Liver (tissue), 9 donors: Measurements from ENCODE around the gene FTO. TPM values are rescaled to one million over a fixed set of nuclear protein-coding genes. Genes with fewer than 3 reads are reported as not detected.

Experiments used
- DNase-seq: peaks from one replicate; pipeline ENCODE4 v3.0.0-alpha.2; 2017; ENCODE audit warnings: low spot score
- H3K27ac ChIP-seq, 2 donors: one replicate each; pipeline ENCODE4 v1.7.0; 2013; ENCODE audit warnings: inconsistent platforms in 2 of 2, low read length in 2 of 2, control low read depth in 1 of 2, low read depth in 1 of 2, mild to moderate bottlenecking in 1 of 2
- H3K27me3 ChIP-seq, 4 donors: one replicate each; pipeline versions ENCODE4 v1.6.1 to v1.7.0; 2013; ENCODE audit warnings: low read length in 3 of 4, inconsistent platforms in 1 of 4, mild to moderate bottlenecking in 1 of 4, moderate library complexity in 1 of 4; ENCODE audit not compliant: control insufficient read depth in 4 of 4, insufficient read depth in 4 of 4
- H3K36me3 ChIP-seq, 4 donors: one replicate each; pipeline versions ENCODE4 v1.6.1 to v1.7.0; 2013; ENCODE audit warnings: low read length in 3 of 4, mild to moderate bottlenecking in 3 of 4, low read depth in 1 of 4, moderate library complexity in 1 of 4; ENCODE audit not compliant: control insufficient read depth in 4 of 4, insufficient read depth in 3 of 4
- H3K4me1 ChIP-seq, 4 donors: one replicate each; pipeline versions ENCODE4 v1.6.1 to v1.7.0; 2013; ENCODE audit warnings: low read length in 3 of 4, mild to moderate bottlenecking in 3 of 4, moderate library complexity in 1 of 4; ENCODE audit not compliant: control insufficient read depth in 4 of 4, insufficient read depth in 4 of 4
- H3K4me3 ChIP-seq, 3 donors: one replicate each; pipeline versions ENCODE4 v1.6.1 to v1.7.0; 2013; ENCODE audit warnings: low read length in 3 of 3, control low read depth in 1 of 3, low read depth in 1 of 3, mild to moderate bottlenecking in 1 of 3
- H3K9ac ChIP-seq, 2 donors: one replicate each; pipeline ENCODE4 v1.7.0; 2013; ENCODE audit warnings: low read length in 2 of 2, mild to moderate bottlenecking in 2 of 2, moderate library complexity in 2 of 2, control low read depth in 1 of 2, low read depth in 1 of 2
- H3K9me3 ChIP-seq, 4 donors: one replicate each; pipeline versions ENCODE4 v1.6.1 to v1.7.0; 2013; ENCODE audit warnings: low read length in 3 of 4; ENCODE audit not compliant: control insufficient read depth in 4 of 4
- EGR1 ChIP-seq, 2 donors: IDR thresholded peaks; 2 replicates each; pipeline ENCODE4 v1.6.1; 2016 to 2018; ENCODE audit warnings: antibody characterized with exemption in 2 of 2, low read depth in 2 of 2
- FOXA1 ChIP-seq: IDR thresholded peaks from 2 replicates; pipeline ENCODE4 v1.6.1; 2016; ENCODE audit warnings: antibody characterized with exemption
- FOXA2 ChIP-seq: IDR thresholded peaks from 2 replicates; pipeline ENCODE4 v1.6.1; 2016; ENCODE audit warnings: antibody characterized with exemption
- GABPA ChIP-seq, 2 donors: IDR thresholded peaks in 1 of 2; conservative IDR thresholded peaks in 1 of 2; 2 replicates each; pipeline ENCODE4 v1.6.1; 2016; ENCODE audit warnings: antibody characterized with exemption in 2 of 2, mild to moderate bottlenecking in 1 of 2, moderate library complexity in 1 of 2
- HNF4A ChIP-seq, 2 donors: conservative IDR thresholded peaks; 2 replicates each; pipeline ENCODE4 v1.6.1; 2016; ENCODE audit warnings: antibody characterized with exemption in 2 of 2, mild to moderate bottlenecking in 2 of 2
- HNF4G ChIP-seq: IDR thresholded peaks from 2 replicates; pipeline ENCODE4 v1.6.1; 2016; ENCODE audit warnings: antibody characterized with exemption
- JUND ChIP-seq, 2 donors: IDR thresholded peaks; 2 replicates each; pipeline ENCODE4 v1.6.1; 2016; ENCODE audit warnings: antibody characterized with exemption in 2 of 2
- NR2F2 ChIP-seq: IDR thresholded peaks from 2 replicates; pipeline ENCODE4 v1.6.1; 2016; ENCODE audit warnings: antibody characterized with exemption
- RAD21 ChIP-seq, 2 donors: IDR thresholded peaks; 2 replicates each; pipeline ENCODE4 v1.6.1; 2016; ENCODE audit warnings: antibody characterized with exemption in 2 of 2, mild to moderate bottlenecking in 2 of 2
- RXRA ChIP-seq, 2 donors: IDR thresholded peaks; 2 replicates each; pipeline ENCODE4 v1.6.1; 2017 to 2018; ENCODE audit warnings: antibody characterized with exemption in 2 of 2, mild to moderate bottlenecking in 1 of 2
- SP1 ChIP-seq: IDR thresholded peaks from 2 replicates; pipeline ENCODE4 v1.6.1; 2018; ENCODE audit warnings: antibody characterized with exemption, mild to moderate bottlenecking
- TAF1 ChIP-seq: conservative IDR thresholded peaks from 2 replicates; pipeline ENCODE4 v1.6.1; 2016; ENCODE audit warnings: antibody characterized with exemption, mild to moderate bottlenecking
- YY1 ChIP-seq: IDR thresholded peaks from 2 replicates; pipeline ENCODE4 v1.6.1; 2016; ENCODE audit warnings: antibody characterized with exemption, mild to moderate bottlenecking
- WGBS: extraction: QIAGEN DNeasy Blood & Tissue Kit; methylation state at CpG from one replicate; pipeline ENCODE4 v1.1.7; 2013; 5-methylcytosine and 5-hydroxymethylcytosine counted together
- polyA plus RNA-seq, 2 donors: library from polyadenylated mRNA; stranded (reverse) in 1 of 2; unstranded in 1 of 2; fragments of 200-250 nt in 1 of 2; fragments of >200 nt in 1 of 2; fragmentation: Nextera tagmentation in 1 of 2; extraction: Ambion mirVana in 1 of 2; gene quantifications; one replicate each; pipeline versions ENCODE4 v1.2.1 to v1.2.3, GENCODE V29; 2013 to 2015
- total RNA-seq, 2 donors: library from RNA; depleted of rRNA; stranded (reverse); fragments of >200 nt; gene quantifications; one replicate each; pipeline ENCODE4 v1.2.3, GENCODE V29; 2014
- TF ChIP-seq, protein P1 (sequence below): fragments of 150-350 bp; IDR thresholded peaks from 2 replicates; pipeline ENCODE4 v1.5.1; 2017; ENCODE audit warnings: improper control_type of control experiment, low read depth, low read length; ENCODE audit not compliant: missing input control
- TF ChIP-seq, protein P2 (sequence below): IDR thresholded peaks from 2 replicates; pipeline ENCODE4 v1.6.1; 2016; ENCODE audit warnings: antibody characterized with exemption
- TF ChIP-seq, protein P3 (sequence below): IDR thresholded peaks from 2 replicates; pipeline ENCODE4 v1.6.1; 2016; ENCODE audit warnings: antibody characterized with exemption
- TF ChIP-seq, protein P4 (sequence below): IDR thresholded peaks from 2 replicates; pipeline ENCODE4 v1.6.1; 2016; ENCODE audit warnings: antibody characterized with exemption
- TF ChIP-seq, protein P5 (sequence below): IDR thresholded peaks from 2 replicates; pipeline ENCODE4 v1.6.1; 2016; ENCODE audit warnings: antibody characterized with exemption, mild to moderate bottlenecking
- donor health status: healthy.
- donor health status: healthy.
- donor health status: healthy.
- donor health status: healthy.
- donor health status: healthy.

Gene FTO
- total and polyA plus RNA-seq, 4 donors: 12.0 to 54.2 (median 24.6) TPM

DNA sequence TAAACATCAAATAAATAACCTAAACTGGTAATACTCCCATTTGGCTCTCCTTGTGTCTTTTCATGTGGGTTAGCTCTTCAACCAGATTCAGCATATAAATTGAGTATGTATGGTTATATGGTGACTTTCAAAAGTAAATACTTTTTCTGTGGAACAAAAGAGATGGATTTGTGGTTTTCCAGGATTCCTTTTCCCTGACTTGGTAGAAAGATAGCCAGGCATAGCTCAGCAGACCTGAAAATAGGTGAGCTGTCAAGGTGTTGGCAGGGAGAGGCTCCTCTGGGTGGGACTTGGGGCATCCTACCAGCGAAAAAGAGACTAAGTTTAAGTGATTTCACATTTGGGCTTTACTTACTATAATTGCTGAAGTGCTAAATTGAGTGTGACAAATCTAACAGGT lies 80.3 kb downstream of the FTO start (continued):
- TF ChIP-seq HNF4G (no peak), TAF1 (no peak)
- TF ChIP-seq, protein P1, sequence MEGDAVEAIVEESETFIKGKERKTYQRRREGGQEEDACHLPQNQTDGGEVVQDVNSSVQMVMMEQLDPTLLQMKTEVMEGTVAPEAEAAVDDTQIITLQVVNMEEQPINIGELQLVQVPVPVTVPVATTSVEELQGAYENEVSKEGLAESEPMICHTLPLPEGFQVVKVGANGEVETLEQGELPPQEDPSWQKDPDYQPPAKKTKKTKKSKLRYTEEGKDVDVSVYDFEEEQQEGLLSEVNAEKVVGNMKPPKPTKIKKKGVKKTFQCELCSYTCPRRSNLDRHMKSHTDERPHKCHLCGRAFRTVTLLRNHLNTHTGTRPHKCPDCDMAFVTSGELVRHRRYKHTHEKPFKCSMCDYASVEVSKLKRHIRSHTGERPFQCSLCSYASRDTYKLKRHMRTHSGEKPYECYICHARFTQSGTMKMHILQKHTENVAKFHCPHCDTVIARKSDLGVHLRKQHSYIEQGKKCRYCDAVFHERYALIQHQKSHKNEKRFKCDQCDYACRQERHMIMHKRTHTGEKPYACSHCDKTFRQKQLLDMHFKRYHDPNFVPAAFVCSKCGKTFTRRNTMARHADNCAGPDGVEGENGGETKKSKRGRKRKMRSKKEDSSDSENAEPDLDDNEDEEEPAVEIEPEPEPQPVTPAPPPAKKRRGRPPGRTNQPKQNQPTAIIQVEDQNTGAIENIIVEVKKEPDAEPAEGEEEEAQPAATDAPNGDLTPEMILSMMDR: no peak

DNA sequence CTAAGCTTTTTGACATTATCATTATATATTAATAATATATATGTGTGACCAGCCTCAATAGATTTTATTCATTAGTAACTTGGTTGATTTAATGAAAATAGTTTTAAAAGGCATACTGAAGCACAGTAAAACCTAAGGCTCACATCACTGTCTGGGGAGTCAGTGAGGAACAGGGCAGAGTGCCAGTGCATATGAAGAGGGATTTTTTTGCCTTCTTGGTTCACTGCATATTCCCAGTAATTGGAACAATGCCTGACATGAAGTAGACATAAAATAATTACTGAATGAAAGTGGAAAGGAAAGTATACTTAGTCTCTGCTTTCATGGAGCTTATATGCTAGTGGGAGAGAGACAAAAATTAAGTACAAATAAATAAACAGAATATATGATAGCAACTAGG lies 81.1 kb downstream of the FTO start:
- no peaks in the 10 kb centered on the region for H3K27me3 ChIP-seq
- DNase-seq: no peak
- H3K4me3 ChIP-seq: no peak overlapping the region
- H3K36me3 ChIP-seq: no peaks in the 10 kb centered on the region
- no peak overlapping the region for H3K9ac ChIP-seq
- TF ChIP-seq EGR1 (IDR thresholded peaks at IDR 0.05; ENCODE audit: low read depth in 2 of 2) (no peak), FOXA2 (no peak), TAF1 (no peak), RAD21 (IDR thresholded peaks at IDR 0.05) (no peak), HNF4G (no peak), YY1 (no peak), HNF4A (conservative IDR thresholded peaks at IDR 0.05) (no peak)
- TF ChIP-seq, protein P2, sequence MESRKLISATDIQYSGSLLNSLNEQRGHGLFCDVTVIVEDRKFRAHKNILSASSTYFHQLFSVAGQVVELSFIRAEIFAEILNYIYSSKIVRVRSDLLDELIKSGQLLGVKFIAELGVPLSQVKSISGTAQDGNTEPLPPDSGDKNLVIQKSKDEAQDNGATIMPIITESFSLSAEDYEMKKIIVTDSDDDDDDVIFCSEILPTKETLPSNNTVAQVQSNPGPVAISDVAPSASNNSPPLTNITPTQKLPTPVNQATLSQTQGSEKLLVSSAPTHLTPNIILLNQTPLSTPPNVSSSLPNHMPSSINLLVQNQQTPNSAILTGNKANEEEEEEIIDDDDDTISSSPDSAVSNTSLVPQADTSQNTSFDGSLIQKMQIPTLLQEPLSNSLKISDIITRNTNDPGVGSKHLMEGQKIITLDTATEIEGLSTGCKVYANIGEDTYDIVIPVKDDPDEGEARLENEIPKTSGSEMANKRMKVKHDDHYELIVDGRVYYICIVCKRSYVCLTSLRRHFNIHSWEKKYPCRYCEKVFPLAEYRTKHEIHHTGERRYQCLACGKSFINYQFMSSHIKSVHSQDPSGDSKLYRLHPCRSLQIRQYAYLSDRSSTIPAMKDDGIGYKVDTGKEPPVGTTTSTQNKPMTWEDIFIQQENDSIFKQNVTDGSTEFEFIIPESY: no peak
- TF ChIP-seq, protein P3, sequence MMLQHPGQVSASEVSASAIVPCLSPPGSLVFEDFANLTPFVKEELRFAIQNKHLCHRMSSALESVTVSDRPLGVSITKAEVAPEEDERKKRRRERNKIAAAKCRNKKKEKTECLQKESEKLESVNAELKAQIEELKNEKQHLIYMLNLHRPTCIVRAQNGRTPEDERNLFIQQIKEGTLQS: no peak
- TF ChIP-seq, protein P4, sequence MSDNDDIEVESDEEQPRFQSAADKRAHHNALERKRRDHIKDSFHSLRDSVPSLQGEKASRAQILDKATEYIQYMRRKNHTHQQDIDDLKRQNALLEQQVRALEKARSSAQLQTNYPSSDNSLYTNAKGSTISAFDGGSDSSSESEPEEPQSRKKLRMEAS: no peak
- TF ChIP-seq, protein P1: no peak
- no peak overlapping the region for H3K27ac ChIP-seq
- peaks cover 1 to 10% (median 6%) of the 10 kb centered on the region in 4 donors for H3K4me1 ChIP-seq
- no peaks in the 10 kb centered on the region for H3K9me3 ChIP-seq

DNA sequence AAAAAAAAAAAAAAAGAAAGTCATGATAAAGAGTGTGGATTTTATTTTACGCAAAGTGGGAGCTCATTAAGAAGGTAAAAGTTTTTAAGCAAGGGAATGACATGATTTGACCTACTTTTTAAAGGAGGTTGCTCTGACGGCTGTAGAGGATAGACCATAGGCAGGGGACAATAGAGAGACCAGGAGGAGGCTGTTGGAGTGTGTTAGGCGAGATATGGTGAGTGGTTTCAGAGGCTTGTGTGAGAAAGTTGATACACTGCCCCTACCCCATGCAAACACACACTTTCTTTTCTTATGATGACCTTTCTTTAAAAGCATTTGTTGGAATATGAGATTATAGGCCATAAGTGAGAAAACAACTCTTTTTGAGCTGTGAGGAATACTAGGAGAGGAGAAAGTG lies 82.0 kb downstream of the FTO start:
- H3K9ac ChIP-seq: no peak overlapping the region
- H3K4me1 ChIP-seq: peaks cover 0 to 9% (median 5%) of the 10 kb centered on the region in 4 donors
- 83% methylated on average over 3 of the region's 3 CpGs for WGBS
- H3K9me3 ChIP-seq: no peaks in the 10 kb centered on the region
- H3K27ac ChIP-seq: no peak overlapping the region
- no peak overlapping the region for H3K4me3 ChIP-seq
- DNase-seq: no peak
- H3K27me3 ChIP-seq: no peaks in the 10 kb centered on the region
- no peaks in the 10 kb centered on the region for H3K36me3 ChIP-seq
- TF ChIP-seq FOXA2: no peak
- TF ChIP-seq, protein P5, sequence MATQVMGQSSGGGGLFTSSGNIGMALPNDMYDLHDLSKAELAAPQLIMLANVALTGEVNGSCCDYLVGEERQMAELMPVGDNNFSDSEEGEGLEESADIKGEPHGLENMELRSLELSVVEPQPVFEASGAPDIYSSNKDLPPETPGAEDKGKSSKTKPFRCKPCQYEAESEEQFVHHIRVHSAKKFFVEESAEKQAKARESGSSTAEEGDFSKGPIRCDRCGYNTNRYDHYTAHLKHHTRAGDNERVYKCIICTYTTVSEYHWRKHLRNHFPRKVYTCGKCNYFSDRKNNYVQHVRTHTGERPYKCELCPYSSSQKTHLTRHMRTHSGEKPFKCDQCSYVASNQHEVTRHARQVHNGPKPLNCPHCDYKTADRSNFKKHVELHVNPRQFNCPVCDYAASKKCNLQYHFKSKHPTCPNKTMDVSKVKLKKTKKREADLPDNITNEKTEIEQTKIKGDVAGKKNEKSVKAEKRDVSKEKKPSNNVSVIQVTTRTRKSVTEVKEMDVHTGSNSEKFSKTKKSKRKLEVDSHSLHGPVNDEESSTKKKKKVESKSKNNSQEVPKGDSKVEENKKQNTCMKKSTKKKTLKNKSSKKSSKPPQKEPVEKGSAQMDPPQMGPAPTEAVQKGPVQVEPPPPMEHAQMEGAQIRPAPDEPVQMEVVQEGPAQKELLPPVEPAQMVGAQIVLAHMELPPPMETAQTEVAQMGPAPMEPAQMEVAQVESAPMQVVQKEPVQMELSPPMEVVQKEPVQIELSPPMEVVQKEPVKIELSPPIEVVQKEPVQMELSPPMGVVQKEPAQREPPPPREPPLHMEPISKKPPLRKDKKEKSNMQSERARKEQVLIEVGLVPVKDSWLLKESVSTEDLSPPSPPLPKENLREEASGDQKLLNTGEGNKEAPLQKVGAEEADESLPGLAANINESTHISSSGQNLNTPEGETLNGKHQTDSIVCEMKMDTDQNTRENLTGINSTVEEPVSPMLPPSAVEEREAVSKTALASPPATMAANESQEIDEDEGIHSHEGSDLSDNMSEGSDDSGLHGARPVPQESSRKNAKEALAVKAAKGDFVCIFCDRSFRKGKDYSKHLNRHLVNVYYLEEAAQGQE: no peak
- no peak for TF ChIP-seq JUND (IDR thresholded peaks at IDR 0.05)
- TF ChIP-seq, protein P2: no peak
- no peak for TF ChIP-seq RAD21 (IDR thresholded peaks at IDR 0.05)
- no peak for TF ChIP-seq HNF4A (conservative IDR thresholded peaks at IDR 0.05)
- TF ChIP-seq, protein P4: no peak
- TF ChIP-seq SP1: no peak
- TF ChIP-seq NR2F2: no peak
- no peak for TF ChIP-seq RXRA (IDR thresholded peaks at IDR 0.05)
- no peak for TF ChIP-seq GABPA (IDR thresholded peaks at IDR 0.05 in 1 of 2, conservative IDR thresholded peaks at IDR 0.05 in 1 of 2)
- no peak for TF ChIP-seq FOXA1
